ENCODE results near the gene ILF2.
A peak's percentile ranks its signal among the peaks of the same experiment; 100 is the strongest.
"Not testable (repeated sequence)": the region's sequence is repeated elsewhere in the genome, so short reads cannot be mapped to it uniquely, and the experiment has no call there.

The ILF2 gene

GRCh38 chr1:153668672-153669071 lies 2.1 kb downstream of the ILF2 start:
- no CpG with 5 or more reads among the region's 8 CpGs for WGBS (ENCODE audit: extremely low coverage, insufficient coverage, low lambda C conversion rate)
- H3K36me3 ChIP-seq (ENCODE audit: control insufficient read depth, insufficient read depth, low read length), result peaks cover 18% of the 10 kb centered on the region

GRCh38 chr1:153667439-153667838 lies 3.4 kb downstream of the ILF2 start:
- H4K8ac ChIP-seq (ENCODE audit: low read depth, low read length), result no peak overlapping the region
- H3K79me2 ChIP-seq (ENCODE audit: control insufficient read depth, insufficient read depth, low read length), result peaks cover 28% of the 10 kb centered on the region
- H4K5ac ChIP-seq (ENCODE audit: low read length), result no peak overlapping the region
- no peak overlapping the region for H3K56ac ChIP-seq (ENCODE audit: low read length)
- H3K4me1 ChIP-seq (ENCODE audit: control insufficient read depth, low read depth, low read length), result no peaks in the 10 kb centered on the region
- no peaks in the 10 kb centered on the region for H3K27me3 ChIP-seq (ENCODE audit: insufficient read depth, low read length, poor library complexity)
- WGBS (ENCODE audit: extremely low coverage, insufficient coverage, low lambda C conversion rate), result no CpG with 5 or more reads among the region's 4 CpGs
- H2BK15ac ChIP-seq (replicated peaks; ENCODE audit: low read depth), result no peak overlapping the region
- H3K4me3 ChIP-seq (ENCODE audit: low read length), result no peak overlapping the region
- no peak overlapping the region for H2BK120ac ChIP-seq (ENCODE audit: low read depth, low read length)
- no peak overlapping the region for H3K4ac ChIP-seq (ENCODE audit: low read depth, low read length)
- no peak overlapping the region for H2AK5ac ChIP-seq (ENCODE audit: low read length)
- no peak overlapping the region for H3K27ac ChIP-seq (ENCODE audit: low read depth, low read length)
- peaks cover 22% of the 10 kb centered on the region for H3K36me3 ChIP-seq (ENCODE audit: control insufficient read depth, insufficient read depth, low read length)
- H3K79me1 ChIP-seq (ENCODE audit: low read length), result peaks cover 8% of the 10 kb centered on the region
- no peak for DNase-seq
- no peak overlapping the region for H3K4me2 ChIP-seq (ENCODE audit: low read length)
- H3K23ac ChIP-seq (ENCODE audit: low read length), result no peak overlapping the region
- H3K9ac ChIP-seq (ENCODE audit: low read length), result no peak overlapping the region
- H2BK5ac ChIP-seq (ENCODE audit: low read length), result no peak overlapping the region
- no peak overlapping the region for H3K18ac ChIP-seq (ENCODE audit: low read length)

More at GRCh38 chr1:153668672-153669071, 2.1 kb downstream of the ILF2 start:
- H4K5ac ChIP-seq (ENCODE audit: low read length); H2BK120ac ChIP-seq (ENCODE audit: low read depth, low read length); H3K79me1 ChIP-seq (ENCODE audit: low read length); H3K18ac ChIP-seq (ENCODE audit: low read length); H3K4me1 ChIP-seq (ENCODE audit: control insufficient read depth, low read depth, low read length); H3K4ac ChIP-seq (ENCODE audit: low read depth, low read length); H2AK5ac ChIP-seq (ENCODE audit: low read length); H3K4me3 ChIP-seq (ENCODE audit: low read length); H3K27me3 ChIP-seq (ENCODE audit: insufficient read depth, low read length, poor library complexity); H3K4me2 ChIP-seq (ENCODE audit: low read length); H4K8ac ChIP-seq (ENCODE audit: low read depth, low read length); H3K27ac ChIP-seq (ENCODE audit: low read depth, low read length); H2BK5ac ChIP-seq (ENCODE audit: low read length); H3K56ac ChIP-seq (ENCODE audit: low read length); H3K9ac ChIP-seq (ENCODE audit: low read length); H3K23ac ChIP-seq (ENCODE audit: low read length); H2BK15ac ChIP-seq (replicated peaks; ENCODE audit: low read depth); DNase-seq: not testable (repeated sequence)
- peaks cover 28% of the 10 kb centered on the region for H3K79me2 ChIP-seq (ENCODE audit: control insufficient read depth, insufficient read depth, low read length)

- Histone ChIP-seq H2BK15ac (replicated peaks; ENCODE audit: low read depth) (no peak overlapping the region), H3K9ac (ENCODE audit: low read length) (no peak overlapping the region), H2AK5ac (ENCODE audit: low read length) (no peak overlapping the region), H4K5ac (ENCODE audit: low read length) (no peak overlapping the region), H3K4me2 (ENCODE audit: low read length) (no peak overlapping the region), H2BK120ac (ENCODE audit: low read depth, low read length) (no peak overlapping the region), H2BK5ac (ENCODE audit: low read length) (no peak overlapping the region), H3K27ac (ENCODE audit: low read depth, low read length) (no peak overlapping the region), H3K4me1 (ENCODE audit: control insufficient read depth, low read depth, low read length) (peaks cover 3% of the 10 kb centered on the region), H3K27me3 (ENCODE audit: insufficient read depth, low read length, poor library complexity) (no peaks in the 10 kb centered on the region), H3K18ac (ENCODE audit: low read length) (no peak overlapping the region), H3K36me3 (ENCODE audit: control insufficient read depth, insufficient read depth, low read length) (peaks cover 24% of the 10 kb centered on the region), H3K4ac (ENCODE audit: low read depth, low read length) (no peak overlapping the region), H3K79me1 (ENCODE audit: low read length) (peaks cover 8% of the 10 kb centered on the region), H3K23ac (ENCODE audit: low read length) (no peak overlapping the region), H4K8ac (ENCODE audit: low read depth, low read length) (no peak overlapping the region), H3K4me3 (ENCODE audit: low read length) (no peak overlapping the region), H3K56ac (ENCODE audit: low read length) (no peak overlapping the region), H3K79me2 (ENCODE audit: control insufficient read depth, insufficient read depth, low read length) (peaks cover 9% of the 10 kb centered on the region)
- no peak for DNase-seq
- no CpG with 5 or more reads among the region's 5 CpGs for WGBS (ENCODE audit: extremely low coverage, insufficient coverage, low lambda C conversion rate)
Observed at GRCh38 chr1:153663211-153663610, 7.6 kb downstream of the ILF2 start.

GRCh38 chr1:153662269-153662668 lies 8.5 kb downstream of the ILF2 start:
- Histone ChIP-seq H3K23ac (ENCODE audit: low read length) (no peak overlapping the region), H3K4me3 (ENCODE audit: low read length) (no peak overlapping the region), H3K4me2 (ENCODE audit: low read length) (no peak overlapping the region), H2BK120ac (ENCODE audit: low read depth, low read length) (no peak overlapping the region), H3K9ac (ENCODE audit: low read length) (no peak overlapping the region), H2BK15ac (replicated peaks; ENCODE audit: low read depth) (no peak overlapping the region), H4K5ac (ENCODE audit: low read length) (no peak overlapping the region), H2AK5ac (ENCODE audit: low read length) (no peak overlapping the region), H3K18ac (ENCODE audit: low read length) (no peak overlapping the region), H3K36me3 (ENCODE audit: control insufficient read depth, insufficient read depth, low read length) (peaks cover 20% of the 10 kb centered on the region), H2BK5ac (ENCODE audit: low read length) (no peak overlapping the region), H3K4me1 (ENCODE audit: control insufficient read depth, low read depth, low read length) (peaks cover 3% of the 10 kb centered on the region), H3K4ac (ENCODE audit: low read depth, low read length) (no peak overlapping the region), H3K79me1 (ENCODE audit: low read length) (peaks cover 6% of the 10 kb centered on the region), H3K27me3 (ENCODE audit: insufficient read depth, low read length, poor library complexity) (no peaks in the 10 kb centered on the region), H3K56ac (ENCODE audit: low read length) (no peak overlapping the region), H4K8ac (ENCODE audit: low read depth, low read length) (no peak overlapping the region), H3K27ac (ENCODE audit: low read depth, low read length) (no peak overlapping the region), H3K79me2 (ENCODE audit: control insufficient read depth, insufficient read depth, low read length) (peaks cover 5% of the 10 kb centered on the region)
- WGBS (ENCODE audit: extremely low coverage, insufficient coverage, low lambda C conversion rate), result no CpG with 5 or more reads among the region's 2 CpGs
- DNase-seq, result no peak

GRCh38 chr1:153661111-153661708 lies 9.6 kb downstream of the ILF2 start:
- Histone ChIP-seq H3K56ac (ENCODE audit: low read length) (no peak overlapping the region), H2BK5ac (ENCODE audit: low read length) (no peak overlapping the region), H3K27me3 (ENCODE audit: insufficient read depth, low read length, poor library complexity) (no peaks in the 10 kb centered on the region), H3K79me1 (ENCODE audit: low read length) (peaks cover 4% of the 10 kb centered on the region), H2BK15ac (replicated peaks; ENCODE audit: low read depth) (no peak overlapping the region), H4K8ac (ENCODE audit: low read depth, low read length) (no peak overlapping the region), H3K79me2 (ENCODE audit: control insufficient read depth, insufficient read depth, low read length) (peaks cover 4% of the 10 kb centered on the region), H3K27ac (ENCODE audit: low read depth, low read length) (no peak overlapping the region), H3K18ac (ENCODE audit: low read length) (no peak overlapping the region), H3K4me3 (ENCODE audit: low read length) (no peak overlapping the region), H3K23ac (ENCODE audit: low read length) (no peak overlapping the region), H3K4me1 (ENCODE audit: control insufficient read depth, low read depth, low read length) (peaks cover 3% of the 10 kb centered on the region), H3K36me3 (ENCODE audit: control insufficient read depth, insufficient read depth, low read length) (peaks cover 17% of the 10 kb centered on the region), H3K9ac (ENCODE audit: low read length) (no peak overlapping the region), H3K4me2 (ENCODE audit: low read length) (no peak overlapping the region), H4K5ac (ENCODE audit: low read length) (no peak overlapping the region), H2BK120ac (ENCODE audit: low read depth, low read length) (no peak overlapping the region), H3K4ac (ENCODE audit: low read depth, low read length) (no peak overlapping the region), H2AK5ac (ENCODE audit: low read length) (no peak overlapping the region)
- WGBS (ENCODE audit: extremely low coverage, insufficient coverage, low lambda C conversion rate), result no CpG with 5 or more reads among the region's 9 CpGs
- peak; percentile 53 for DNase-seq

GRCh38 chr1:153659656-153660055 lies 11.1 kb downstream of the ILF2 start:
- Histone ChIP-seq H3K23ac (ENCODE audit: low read length) (no peak overlapping the region), H2BK15ac (replicated peaks; ENCODE audit: low read depth) (no peak overlapping the region), H3K56ac (ENCODE audit: low read length) (no peak overlapping the region), H2AK5ac (ENCODE audit: low read length) (no peak overlapping the region), H2BK5ac (ENCODE audit: low read length) (no peak overlapping the region), H4K8ac (ENCODE audit: low read depth, low read length) (no peak overlapping the region), H3K27me3 (ENCODE audit: insufficient read depth, low read length, poor library complexity) (no peaks in the 10 kb centered on the region), H3K9ac (ENCODE audit: low read length) (no peak overlapping the region), H3K79me2 (ENCODE audit: control insufficient read depth, insufficient read depth, low read length) (peaks cover 4% of the 10 kb centered on the region), H3K4me3 (ENCODE audit: low read length) (no peak overlapping the region), H3K27ac (ENCODE audit: low read depth, low read length) (no peak overlapping the region), H3K4ac (ENCODE audit: low read depth, low read length) (no peak overlapping the region), H2BK120ac (ENCODE audit: low read depth, low read length) (no peak overlapping the region), H3K36me3 (ENCODE audit: control insufficient read depth, insufficient read depth, low read length) (peaks cover 12% of the 10 kb centered on the region), H3K79me1 (ENCODE audit: low read length) (peaks cover 4% of the 10 kb centered on the region), H3K4me2 (ENCODE audit: low read length) (no peak overlapping the region), H4K5ac (ENCODE audit: low read length) (no peak overlapping the region), H3K4me1 (ENCODE audit: control insufficient read depth, low read depth, low read length) (peaks cover 3% of the 10 kb centered on the region), H3K18ac (ENCODE audit: low read length) (no peak overlapping the region)
- no CpG with 5 or more reads among the region's 9 CpGs for WGBS (ENCODE audit: extremely low coverage, insufficient coverage, low lambda C conversion rate)
- no peak for DNase-seq

All from mesendoderm (in vitro differentiated cells).